Gastrocnemius medialis (tissue), 4 donors: ENCODE measurements around the gene SEC11C.

Experiments
- POLR2A ChIP-seq, 2 donors: fragments of 450-650 bp; IDR thresholded peaks; one replicate each; pipeline ENCODE4 v1.6.1; 2017; ENCODE audit warnings: antibody characterized with exemption in 2 of 2, mild to moderate bottlenecking in 2 of 2, moderate library complexity in 2 of 2
- TF ChIP-seq, protein P1 (sequence below), 5 experiments: fragments of 450-650 bp in 3 of 5; fragments of 200-600 bp in 2 of 5; sonication (generic) in 2 of 5; IDR thresholded peaks in 4 of 5; conservative IDR thresholded peaks in 1 of 5; 1 replicate in 4 of 5; 2 replicates in 1 of 5; pipeline ENCODE4 v1.5.1; 2016 to 2019; ENCODE audit warnings: antibody characterized with exemption in 5 of 5, mild to moderate bottlenecking in 3 of 5, moderate library complexity in 3 of 5

DNA sequence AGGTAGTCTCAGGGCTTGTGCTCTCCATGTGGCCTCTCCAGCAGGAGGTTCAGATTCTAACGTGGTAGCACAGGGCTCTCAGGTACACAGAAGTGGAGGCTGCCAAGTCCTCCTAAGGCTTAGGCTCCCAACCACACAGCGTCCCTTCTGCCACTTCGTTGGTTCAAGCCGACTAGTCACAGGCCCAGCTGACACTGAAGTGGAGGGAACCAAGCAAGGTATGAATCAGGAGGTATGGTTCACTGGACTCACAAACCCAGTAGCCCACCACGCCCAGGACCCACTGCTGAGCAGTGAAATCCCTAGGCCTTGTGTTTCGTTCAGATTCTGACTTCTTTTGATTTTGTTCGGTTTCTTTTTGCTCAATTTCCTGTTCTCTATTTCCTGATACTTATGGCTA is 46.0 kb upstream of the SEC11C start:
- TF ChIP-seq, protein P1, sequence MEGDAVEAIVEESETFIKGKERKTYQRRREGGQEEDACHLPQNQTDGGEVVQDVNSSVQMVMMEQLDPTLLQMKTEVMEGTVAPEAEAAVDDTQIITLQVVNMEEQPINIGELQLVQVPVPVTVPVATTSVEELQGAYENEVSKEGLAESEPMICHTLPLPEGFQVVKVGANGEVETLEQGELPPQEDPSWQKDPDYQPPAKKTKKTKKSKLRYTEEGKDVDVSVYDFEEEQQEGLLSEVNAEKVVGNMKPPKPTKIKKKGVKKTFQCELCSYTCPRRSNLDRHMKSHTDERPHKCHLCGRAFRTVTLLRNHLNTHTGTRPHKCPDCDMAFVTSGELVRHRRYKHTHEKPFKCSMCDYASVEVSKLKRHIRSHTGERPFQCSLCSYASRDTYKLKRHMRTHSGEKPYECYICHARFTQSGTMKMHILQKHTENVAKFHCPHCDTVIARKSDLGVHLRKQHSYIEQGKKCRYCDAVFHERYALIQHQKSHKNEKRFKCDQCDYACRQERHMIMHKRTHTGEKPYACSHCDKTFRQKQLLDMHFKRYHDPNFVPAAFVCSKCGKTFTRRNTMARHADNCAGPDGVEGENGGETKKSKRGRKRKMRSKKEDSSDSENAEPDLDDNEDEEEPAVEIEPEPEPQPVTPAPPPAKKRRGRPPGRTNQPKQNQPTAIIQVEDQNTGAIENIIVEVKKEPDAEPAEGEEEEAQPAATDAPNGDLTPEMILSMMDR (IDR thresholded peaks at IDR 0.05 in 4 of 5, conservative IDR thresholded peaks at IDR 0.05 in 1 of 5) = no peak
- TF ChIP-seq POLR2A (IDR thresholded peaks at IDR 0.05) = no peak
